Activated naive CD4-positive, alpha-beta T cell (primary cell): Measurements from ENCODE around the gene TGFBR3L.

Source experiments
- DNase-seq, 4 experiments: peaks; one replicate each; lab custom pipeline; 2025; lab: John Stamatoyannopoulos, UW

The TGFBR3L gene

DNA sequence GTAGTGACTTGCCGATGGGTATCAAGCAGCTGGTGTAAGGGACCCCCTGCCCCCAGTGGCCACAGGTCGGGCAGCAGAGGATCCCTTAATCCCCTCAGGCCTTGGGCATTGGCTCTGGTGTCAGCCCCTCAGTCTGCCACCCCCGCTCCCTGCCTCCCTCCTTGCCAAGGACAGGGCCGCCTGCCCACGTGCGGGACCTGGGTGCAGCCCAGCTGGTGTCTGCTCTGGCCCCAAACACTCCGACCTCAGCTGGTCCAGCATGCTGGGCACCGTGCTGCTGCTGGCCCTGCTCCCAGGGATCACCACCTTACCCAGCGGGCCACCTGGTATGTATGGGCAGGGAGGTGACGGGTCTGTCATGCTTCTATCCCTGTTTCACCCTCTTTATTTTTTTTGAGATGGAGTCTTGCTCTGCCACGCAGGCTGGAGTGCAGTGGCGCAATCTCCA, at the start of gene TGFBR3L:
TGFBR3L (plus strand) TSS at position 233 of the 448 bp plus-strand sequence.
- DNase-seq: no peak

GRCh38 chr19:7865262-7865911, 49.2 kb upstream of the TGFBR3L start:
- no peak for DNase-seq

DNA sequence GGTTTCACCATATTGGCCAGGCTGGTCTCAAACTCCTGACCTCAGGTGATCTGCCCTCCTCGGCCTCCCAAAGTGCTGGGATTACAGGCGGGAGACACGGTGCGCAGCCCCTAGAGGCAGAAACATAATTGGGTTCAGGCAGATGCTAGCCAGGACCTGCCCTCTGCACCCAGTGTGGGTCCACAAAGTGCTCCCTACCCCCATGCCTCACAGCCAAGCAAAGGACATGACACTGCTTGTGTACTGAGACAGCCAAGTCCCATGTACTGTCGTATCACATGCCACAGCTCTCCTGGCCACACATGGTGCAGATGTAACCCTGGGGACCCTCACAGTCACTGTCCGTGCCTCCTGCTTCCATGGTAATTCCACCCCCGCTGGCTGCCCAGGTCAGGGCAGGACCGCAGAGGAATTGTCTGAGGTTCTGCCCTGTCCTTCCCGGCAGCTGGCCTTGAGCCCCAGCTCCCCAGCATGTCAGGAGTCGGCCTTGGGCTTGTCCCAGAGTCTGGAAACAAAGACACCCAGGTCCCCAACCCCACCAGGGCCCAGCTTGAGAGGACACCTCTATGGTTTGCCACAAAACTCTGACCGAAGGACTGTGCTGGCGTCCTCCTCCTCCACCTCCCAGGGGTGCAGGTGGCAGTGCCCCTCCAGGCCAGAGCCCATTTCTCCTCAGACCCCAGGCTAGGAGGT, 48.1 kb upstream of the TGFBR3L start:
- DNase-seq: no peak

GRCh38 chr19:7867092-7867844, 47.4 kb upstream of the TGFBR3L start:
- no peak for DNase-seq

- DNase-seq: peak in 1 of 4 experiments; percentile 26
Measured at GRCh38 chr19:7868326-7868670, 46.3 kb upstream of the TGFBR3L start.

GRCh38 chr19:7868671-7869452, 45.8 kb upstream of the TGFBR3L start:
- DNase-seq: peak; percentile 77 to 83 (median 79)

DNA sequence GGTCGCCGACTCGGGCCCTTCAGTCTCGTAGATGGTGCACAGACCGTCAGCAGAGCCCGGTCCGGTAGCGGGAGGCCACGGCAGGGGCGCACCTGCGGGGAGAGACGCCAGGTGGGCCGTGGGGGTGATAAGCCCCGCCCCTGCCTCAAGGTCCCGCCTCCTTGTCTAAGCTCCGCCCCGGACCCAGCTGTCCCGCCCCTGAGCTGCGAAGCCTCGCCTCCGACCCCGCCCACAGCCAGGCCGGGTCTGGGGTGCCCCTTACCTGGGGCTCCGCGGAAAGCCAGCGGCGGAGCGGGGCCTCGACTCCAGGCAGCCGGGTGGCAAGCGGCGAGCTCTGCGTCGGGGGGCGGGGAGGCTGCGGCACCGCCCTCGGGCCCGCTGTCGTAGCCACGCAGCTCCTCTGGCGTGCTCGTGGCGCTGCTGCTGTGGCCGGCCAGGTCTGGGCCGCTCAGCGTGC, 45.1 kb upstream of the TGFBR3L start:
- peak; percentile 77 to 82 (median 79) for DNase-seq

- DNase-seq: peak in 3 of 4 experiments; percentile 12 to 57 (median 27)
Measured at GRCh38 chr19:7869910-7870511, 44.6 kb upstream of the TGFBR3L start.

DNA sequence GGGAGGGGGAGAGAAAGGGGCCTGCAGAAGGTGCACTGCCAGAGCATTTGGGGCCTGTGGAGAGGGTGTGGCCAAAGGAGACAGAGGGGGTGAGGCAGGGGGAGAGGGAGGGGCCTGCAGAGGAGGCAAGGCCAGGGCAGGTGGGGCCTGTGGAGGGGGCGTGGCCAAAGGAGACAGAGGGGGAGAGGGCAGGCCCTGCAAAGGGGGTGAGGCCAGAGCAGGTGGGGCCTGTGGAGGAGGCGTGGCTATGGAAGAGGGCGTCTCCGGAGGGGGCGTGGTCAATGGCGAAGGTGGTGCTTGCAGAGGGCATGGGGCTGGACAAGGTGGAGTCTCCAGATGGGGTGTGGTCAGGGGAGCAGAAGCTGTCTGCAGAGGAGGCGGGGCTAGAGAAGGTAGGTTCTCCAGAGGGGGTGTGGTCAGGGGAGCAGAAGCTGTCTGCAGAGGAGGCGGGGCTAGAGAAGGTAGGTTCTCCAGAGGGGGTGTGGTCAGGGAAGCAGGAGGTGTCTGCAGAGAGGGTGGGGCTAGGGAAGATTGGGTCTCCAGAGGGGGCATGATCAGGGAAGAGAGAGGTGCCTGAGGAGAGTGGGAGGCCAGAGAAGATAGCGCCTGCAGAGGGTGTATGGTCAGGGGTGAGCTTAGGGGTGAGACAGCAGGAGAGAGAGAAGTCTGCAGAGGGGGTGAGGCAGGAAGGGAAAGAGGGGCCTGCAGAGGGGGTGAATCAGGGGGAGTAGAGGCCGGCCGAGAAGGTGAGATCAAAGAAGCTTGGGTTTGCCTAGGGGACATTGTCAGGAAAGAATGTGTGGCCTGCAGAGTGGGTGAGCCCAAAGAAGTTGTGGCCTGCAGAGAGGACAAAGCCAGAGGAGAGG, 43.8 kb upstream of the TGFBR3L start:
- peak in 1 of 4 experiments; percentile 37 for DNase-seq

GRCh38 chr19:7871437-7872305, 43.0 kb upstream of the TGFBR3L start:
- peak; percentile 56 to 76 (median 66) for DNase-seq

GRCh38 chr19:7872306-7873204, 42.1 kb upstream of the TGFBR3L start:
- DNase-seq: no peak

- DNase-seq: no peak
Measured at GRCh38 chr19:7873304-7874075, 41.1 kb upstream of the TGFBR3L start.

- no peak for DNase-seq
Measured at GRCh38 chr19:7874076-7874896, 40.3 kb upstream of the TGFBR3L start, which contains the start of gene PRR36. PRR36 (minus strand) TSS chr19:7874390; CDS start chr19:7873689, 701 bp downstream.

DNA sequence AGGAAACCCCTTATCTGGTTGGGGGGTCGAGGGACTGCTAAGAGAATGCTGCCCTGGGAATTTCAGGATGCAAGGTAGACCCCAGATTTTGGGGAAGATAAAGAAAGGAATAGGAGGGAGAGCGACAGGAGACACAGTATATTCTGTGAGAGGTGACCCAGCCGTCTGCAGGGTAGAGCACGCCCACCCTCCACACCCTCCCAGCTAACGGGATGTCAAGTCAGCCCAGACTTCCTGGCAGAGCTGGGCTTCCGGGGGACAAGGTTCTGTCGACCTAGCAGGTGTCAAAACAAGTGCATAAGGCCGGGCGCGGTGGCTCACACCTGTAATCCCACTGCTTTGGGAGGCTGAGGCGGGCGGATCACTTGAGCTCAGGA, 39.7 kb upstream of the TGFBR3L start:
- peak in 1 of 4 experiments; percentile 11 for DNase-seq

DNA sequence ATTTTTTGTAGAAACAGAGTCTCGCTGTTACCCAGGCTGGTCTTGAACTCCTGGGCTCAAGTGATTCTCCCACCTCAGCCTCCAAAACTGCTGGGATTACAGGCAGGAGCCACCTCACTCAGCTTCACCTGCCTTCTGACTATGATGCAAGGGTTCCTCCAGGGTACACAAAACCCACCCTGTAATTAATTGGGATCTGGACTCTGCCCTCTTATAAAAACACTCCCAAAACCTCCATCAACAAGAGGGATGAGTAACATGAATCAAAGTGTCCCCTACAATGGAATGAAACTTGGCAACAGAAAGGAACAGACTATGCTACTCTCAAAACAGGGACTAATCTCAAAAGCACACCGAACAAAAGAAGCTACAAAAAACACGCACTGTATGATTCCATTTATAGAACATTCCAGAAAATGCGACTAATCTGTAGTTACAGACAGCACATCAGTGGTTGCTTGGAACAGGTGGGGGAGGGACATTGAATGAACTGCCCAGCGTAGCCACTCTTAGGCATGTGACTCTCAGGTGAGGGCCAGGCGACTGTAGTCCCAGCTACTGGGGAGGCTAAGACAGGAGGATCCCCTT, 37.3 kb upstream of the TGFBR3L start:
- DNase-seq: no peak

DNA sequence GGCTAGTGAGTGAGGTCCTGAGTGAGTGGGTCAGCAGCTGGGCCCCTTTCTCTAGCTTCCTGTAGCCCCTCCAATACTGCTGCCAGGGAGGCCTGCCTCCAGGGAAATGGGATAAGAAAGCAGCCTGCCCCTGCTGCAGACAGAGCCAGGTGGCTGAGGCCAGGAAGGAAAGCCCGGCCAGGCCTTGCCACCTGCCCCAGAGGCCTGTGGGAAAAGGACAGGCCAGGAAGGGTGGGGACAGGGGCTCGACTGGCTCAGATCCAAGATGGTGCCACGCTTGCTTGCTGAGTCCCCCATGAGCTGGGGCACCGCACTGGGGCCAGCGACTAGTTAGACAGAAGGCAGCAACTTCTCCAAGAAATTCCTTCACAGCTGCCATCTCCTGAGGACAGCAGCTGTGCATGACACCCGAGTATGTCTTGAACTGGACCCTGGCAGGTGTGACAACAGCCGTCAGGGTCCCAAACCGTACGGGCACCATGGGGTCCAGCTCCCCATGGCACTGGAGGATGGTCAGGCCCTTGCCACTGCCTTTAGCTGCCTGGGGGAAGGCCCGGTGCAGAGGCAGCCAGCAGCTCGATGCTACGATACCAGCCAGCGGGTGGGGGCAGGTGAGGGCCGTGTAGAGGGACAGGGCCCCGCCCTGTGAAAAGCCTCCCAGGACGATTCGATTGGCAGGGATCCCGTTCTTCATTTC, 35.4 kb upstream of the TGFBR3L start:
- no peak for DNase-seq
